Thyroid gland (tissue), 4 donors: ENCODE data around the gene ZNF280B.

Experiments
- POLR2A ChIP-seq, 2 donors: fragments of 450-650 bp; IDR thresholded peaks; one replicate each; pipeline ENCODE4 v1.6.1; 2017; ENCODE audit warnings: antibody characterized with exemption in 2 of 2, mild to moderate bottlenecking in 2 of 2, moderate library complexity in 1 of 2
- TF ChIP-seq, protein P1 (sequence below), 6 experiments: fragments of 200-600 bp in 3 of 6; fragments of 450-650 bp in 3 of 6; sonication (generic) in 3 of 6; IDR thresholded peaks; one replicate each; pipeline ENCODE4 v1.5.1; 2016 to 2019; ENCODE audit warnings: antibody characterized with exemption in 6 of 6, mild to moderate bottlenecking in 2 of 6, inconsistent platforms in 1 of 6, moderate library complexity in 1 of 6

DNA sequence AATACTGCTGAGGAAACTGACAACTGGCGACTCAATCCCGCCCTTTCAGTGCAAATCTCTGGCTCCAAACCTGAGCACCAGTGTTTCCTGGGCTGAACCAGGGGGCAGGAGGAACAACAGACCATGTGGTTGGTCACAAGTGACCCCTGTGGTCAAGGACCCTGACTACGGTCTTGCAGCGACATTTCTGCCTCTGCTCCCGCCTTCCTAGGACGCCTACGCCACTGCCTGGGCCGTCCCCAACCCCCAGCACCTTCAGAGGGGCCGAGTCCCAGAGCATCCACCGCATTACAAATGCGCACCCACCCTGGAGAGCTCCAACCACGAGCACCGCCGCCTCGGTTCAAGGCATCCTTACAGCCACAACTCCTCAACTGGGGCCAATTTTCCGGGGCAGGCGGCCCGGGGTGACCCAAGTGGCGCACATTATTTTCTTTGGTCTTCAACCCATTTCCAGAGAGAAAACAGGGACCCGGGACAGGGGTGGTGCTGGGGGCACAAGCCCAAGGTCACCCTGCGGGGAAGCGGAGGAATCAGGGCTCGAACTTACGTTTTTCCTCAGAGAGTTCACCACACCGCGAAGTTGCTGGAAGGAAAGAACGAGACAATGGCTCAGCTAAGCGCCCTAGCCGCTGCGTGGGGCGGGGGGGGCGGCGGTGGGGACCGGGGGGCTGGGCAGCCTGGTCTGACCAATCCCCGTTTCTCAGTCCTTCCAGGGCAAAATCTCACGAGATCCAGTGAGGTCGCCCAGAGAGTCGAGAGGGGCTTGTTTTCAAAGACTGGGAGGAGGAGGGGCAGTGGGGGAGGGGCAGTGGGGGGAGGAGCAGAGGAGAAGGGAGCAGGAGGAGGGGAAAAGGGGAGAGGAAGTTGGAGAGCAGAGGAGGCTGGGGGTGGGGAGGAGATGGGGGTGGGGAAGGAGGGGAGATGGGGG is 48.7 kb upstream of the ZNF280B start:
- no peak for TF ChIP-seq POLR2A (IDR thresholded peaks at IDR 0.05)
- TF ChIP-seq, protein P1, sequence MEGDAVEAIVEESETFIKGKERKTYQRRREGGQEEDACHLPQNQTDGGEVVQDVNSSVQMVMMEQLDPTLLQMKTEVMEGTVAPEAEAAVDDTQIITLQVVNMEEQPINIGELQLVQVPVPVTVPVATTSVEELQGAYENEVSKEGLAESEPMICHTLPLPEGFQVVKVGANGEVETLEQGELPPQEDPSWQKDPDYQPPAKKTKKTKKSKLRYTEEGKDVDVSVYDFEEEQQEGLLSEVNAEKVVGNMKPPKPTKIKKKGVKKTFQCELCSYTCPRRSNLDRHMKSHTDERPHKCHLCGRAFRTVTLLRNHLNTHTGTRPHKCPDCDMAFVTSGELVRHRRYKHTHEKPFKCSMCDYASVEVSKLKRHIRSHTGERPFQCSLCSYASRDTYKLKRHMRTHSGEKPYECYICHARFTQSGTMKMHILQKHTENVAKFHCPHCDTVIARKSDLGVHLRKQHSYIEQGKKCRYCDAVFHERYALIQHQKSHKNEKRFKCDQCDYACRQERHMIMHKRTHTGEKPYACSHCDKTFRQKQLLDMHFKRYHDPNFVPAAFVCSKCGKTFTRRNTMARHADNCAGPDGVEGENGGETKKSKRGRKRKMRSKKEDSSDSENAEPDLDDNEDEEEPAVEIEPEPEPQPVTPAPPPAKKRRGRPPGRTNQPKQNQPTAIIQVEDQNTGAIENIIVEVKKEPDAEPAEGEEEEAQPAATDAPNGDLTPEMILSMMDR (IDR thresholded peaks at IDR 0.05), result no peak
